Activated CD8-positive, alpha-beta memory T cell treated with anti-CD3 and anti-CD28 coated beads for 36 hours (primary cell): ENCODE data around the gene ATP6V1A. TPM values are rescaled to one million over a fixed set of nuclear protein-coding genes. Genes with fewer than 3 reads are reported as not detected.

Source experiments
- CTCF ChIA-PET: fragments of 350-600 bp; sonication (Branson Sonifier 250); formaldehyde crosslinking; loops from one replicate; lab custom pipeline; 2021; ENCODE audit warnings: antibody characterized with exemption; lab: Charles Lee
- POLR2A ChIA-PET: fragments of 350-600 bp; sonication (Branson Sonifier 250); formaldehyde crosslinking; loops from one replicate; lab custom pipeline; 2021; ENCODE audit warnings: antibody characterized with exemption; lab: Charles Lee
- total RNA-seq, 2 experiments: library from RNA; stranded (reverse); gene quantifications; one replicate each; pipeline ENCODE4 v1.2.3, GENCODE V29; 2021

ATP6V1A gene
- total RNA-seq, 2 experiments from 2014 or later = 50.5 to 54.5 TPM

GRCh38 chr3:113744941-113745755 is 1.7 kb upstream of the ATP6V1A start:
- POLR2A ChIA-PET = interaction anchor here (0.8 to 1.0 kb wide), 2 partner anchors 9 to 49 kb away, joined by 4 to 5 read pairs; partner anchors contain the start of gene USF3
- CTCF ChIA-PET = interaction anchor here (0.7 to 1.3 kb wide), 5 partner anchors 9 to 230 kb away, joined by 3 read pairs; no protein-coding TSS in a partner anchor

DNA sequence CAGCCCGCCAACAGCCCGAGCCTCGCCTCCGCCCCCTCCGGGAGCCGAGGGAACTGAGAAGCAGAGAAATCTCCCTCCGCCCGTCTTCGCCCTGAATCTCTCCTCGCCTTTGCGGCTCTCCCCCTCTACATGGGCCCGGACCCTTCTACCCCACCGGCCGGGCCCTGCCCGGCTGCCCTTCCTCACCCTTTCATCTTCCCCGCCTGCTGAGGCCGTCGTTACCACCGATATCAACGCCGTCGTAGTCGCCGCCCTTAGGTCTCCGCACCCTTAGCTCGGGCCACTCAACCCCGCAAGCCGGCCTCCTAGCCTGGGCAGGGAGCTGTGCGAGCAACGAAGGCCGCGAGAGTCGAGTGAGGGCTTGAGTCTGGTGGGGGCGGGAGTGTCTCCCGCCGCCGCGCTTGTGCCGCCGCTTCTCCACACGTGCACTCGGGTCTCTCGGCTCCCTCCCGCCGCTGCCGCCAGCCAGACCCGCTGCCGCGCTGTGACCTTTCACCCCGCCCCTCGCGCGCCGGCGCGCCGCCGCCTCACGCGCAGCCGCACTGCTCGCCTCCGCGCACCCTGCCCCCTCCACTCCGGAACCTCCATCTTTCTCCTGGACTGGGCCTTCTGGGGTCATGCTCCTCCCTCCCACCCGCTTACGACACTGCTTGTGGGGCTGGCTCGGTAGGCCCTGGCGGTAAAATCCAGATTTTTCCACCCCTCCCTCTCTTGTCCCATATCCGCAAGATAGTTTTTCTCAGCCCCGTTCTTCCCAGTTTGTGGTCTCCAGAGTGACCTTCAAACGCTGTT is 883 bp upstream of the ATP6V1A start, which contains the start of gene NAA50:
NAA50 (minus strand) TSS at position 494 of the 792 bp plus-strand sequence; CDS start at position 194, 300 bp downstream.
- ChIA-PET POLR2A (interaction anchor here (1.6 kb wide), 1 partner anchor 50 kb away, joined by 12 read pairs; the partner anchor contains the start of gene USF3), CTCF (interaction anchor here (0.6 to 1.8 kb wide), 6 partner anchors 9 to 1916 kb away, joined by 3 to 7 read pairs (median 3); partner anchors contain the start of gene USF3)

DNA sequence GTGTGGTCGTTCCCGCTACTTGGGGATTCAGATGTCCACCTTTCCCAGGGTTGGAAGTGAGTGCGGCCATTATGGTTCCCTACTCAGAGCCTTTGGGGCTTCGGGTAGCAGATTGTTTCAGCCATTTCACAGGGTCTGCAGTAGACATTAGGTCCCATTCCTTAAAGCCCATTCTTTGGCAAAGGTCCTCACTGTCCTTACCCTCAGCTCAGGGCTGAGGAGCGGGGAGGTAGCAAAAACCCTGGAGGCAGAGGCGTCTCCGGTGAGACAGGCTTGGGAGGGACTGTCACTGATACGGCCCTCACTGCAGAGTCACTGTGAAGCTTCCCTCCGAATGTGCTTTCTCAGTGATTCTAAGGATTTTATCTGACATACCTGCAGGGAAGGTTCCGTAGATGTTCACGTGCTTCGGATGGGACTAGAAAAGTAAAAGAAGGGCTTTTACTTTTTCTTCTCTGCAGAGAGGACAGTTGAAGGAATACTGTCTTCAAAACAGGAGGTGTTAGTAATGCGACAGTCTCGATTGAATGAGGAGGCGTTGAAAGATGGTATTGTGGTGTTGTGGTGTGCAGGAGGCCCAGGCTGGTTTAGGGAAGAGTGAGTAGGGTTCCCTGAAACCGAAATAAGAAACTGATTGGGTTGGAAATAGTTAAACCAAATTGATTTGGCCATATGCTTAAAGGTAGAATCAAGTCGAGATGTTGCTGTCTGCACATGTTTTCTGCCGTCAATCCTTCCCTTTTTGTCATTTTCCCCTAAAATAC is 630 bp downstream of the ATP6V1A start:
- ChIA-PET POLR2A (interaction anchor here (0.5 to 1.6 kb wide), 3 partner anchors 20 to 1887 kb away, joined by 3 to 12 read pairs (median 7); partner anchors contain the start of gene USF3), CTCF (interaction anchor here (0.6 to 1.8 kb wide), 4 partner anchors 10 to 56 kb away, joined by 3 to 7 read pairs (median 3); no protein-coding TSS in a partner anchor)

GRCh38 chr3:113751141-113751540 is 4.3 kb downstream of the ATP6V1A start:
- POLR2A ChIA-PET = no interaction called here
- CTCF ChIA-PET = no interaction called here

DNA sequence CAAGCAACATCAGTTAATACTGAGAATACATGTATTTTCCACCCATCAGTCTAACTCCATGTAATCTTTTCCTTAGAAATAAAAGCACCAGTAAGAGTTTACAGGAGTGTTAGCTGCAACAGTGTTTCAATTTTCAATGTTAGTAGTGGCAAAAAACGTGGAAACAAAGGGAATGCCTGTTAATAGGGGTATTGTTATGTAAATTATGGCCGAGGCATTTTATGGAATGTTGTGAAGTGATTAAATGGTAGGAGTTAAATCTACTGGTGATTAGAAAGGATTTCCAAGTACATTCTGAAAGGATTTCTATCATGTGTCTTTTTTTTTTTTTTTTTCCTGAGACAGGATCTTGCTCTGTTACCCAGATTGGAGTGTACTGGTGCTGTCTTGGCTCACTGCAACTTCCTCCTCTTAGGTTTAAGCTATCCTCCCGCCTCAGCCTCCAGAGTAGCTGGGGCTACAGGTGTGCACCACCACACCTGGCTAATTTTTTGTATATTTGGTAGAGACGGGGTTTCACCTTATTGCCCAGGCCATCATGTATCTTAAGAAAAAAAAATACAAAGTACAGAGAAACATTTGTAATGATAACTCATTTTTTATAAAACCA is 6.6 kb downstream of the ATP6V1A start:
- CTCF ChIA-PET = interaction anchor here (0.7 kb wide), 1 partner anchor 80 kb away, joined by 4 read pairs; no protein-coding TSS in a partner anchor
- POLR2A ChIA-PET = no interaction called here

GRCh38 chr3:113754494-113755159 is 7.8 kb downstream of the ATP6V1A start:
- CTCF ChIA-PET = no interaction called here
- POLR2A ChIA-PET = no interaction called here

GRCh38 chr3:113758389-113759024 is 11.7 kb downstream of the ATP6V1A start:
- POLR2A ChIA-PET = no interaction called here
- CTCF ChIA-PET = interaction anchor here (0.6 kb wide), 1 partner anchor 10 kb away, joined by 4 read pairs; no protein-coding TSS in a partner anchor

DNA sequence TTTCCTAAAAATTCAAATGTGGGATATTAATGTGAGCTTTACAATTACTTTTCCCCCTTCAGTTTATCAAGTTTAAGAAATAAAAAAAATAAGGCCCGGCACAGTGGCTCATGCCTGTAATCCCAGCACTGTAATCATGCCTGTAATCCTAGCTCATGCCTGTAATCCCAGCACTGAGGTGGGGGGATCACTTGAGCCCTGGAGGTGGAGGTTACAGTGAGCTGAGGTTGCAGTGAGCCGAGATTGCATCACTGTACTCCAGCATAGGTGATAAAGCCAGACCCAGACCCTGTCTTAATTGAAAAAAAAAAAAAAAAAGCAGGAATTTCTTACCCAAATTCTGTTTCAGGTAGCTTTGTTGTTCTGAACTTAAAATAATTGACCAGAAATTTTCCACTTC is 17.9 kb downstream of the ATP6V1A start:
- ChIA-PET CTCF (interaction anchor here (0.6 kb wide), 1 partner anchor 144 kb away, joined by 4 read pairs; no protein-coding TSS in a partner anchor), POLR2A (no interaction called here)

DNA sequence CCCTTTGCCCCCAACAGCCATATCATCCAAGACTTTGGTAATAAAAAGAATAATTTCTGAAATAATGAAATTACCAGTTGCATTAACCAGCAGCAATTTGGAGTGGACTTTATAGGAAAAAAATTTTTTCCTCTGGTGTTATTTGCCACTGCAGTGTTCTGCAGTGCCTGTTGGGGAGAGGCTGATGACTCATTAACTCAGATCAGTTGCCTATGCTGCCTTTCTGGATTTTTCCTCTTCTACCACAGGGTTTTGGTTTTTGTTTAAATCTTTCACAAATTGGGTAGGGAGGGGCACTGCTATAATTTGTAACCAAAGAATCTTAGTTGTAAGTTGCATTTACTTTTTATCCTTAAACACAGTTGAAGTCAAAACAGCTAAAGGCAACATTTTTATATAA is 22.7 kb downstream of the ATP6V1A start:
- POLR2A ChIA-PET = no interaction called here
- CTCF ChIA-PET = no interaction called here

- POLR2A ChIA-PET = no interaction called here
- CTCF ChIA-PET = interaction anchor here (0.7 kb wide), 1 partner anchor 25 kb away, joined by 3 read pairs; no protein-coding TSS in a partner anchor
These were observed 25.2 kb downstream of the ATP6V1A start for GRCh38 chr3:113771993-113772392.

GRCh38 chr3:113773381-113773780 is 26.5 kb downstream of the ATP6V1A start:
- ChIA-PET CTCF (no interaction called here), POLR2A (no interaction called here)

- POLR2A ChIA-PET = no interaction called here
- CTCF ChIA-PET = no interaction called here
These were observed 28.7 kb downstream of the ATP6V1A start for GRCh38 chr3:113775516-113775915.

- POLR2A ChIA-PET = no interaction called here
- CTCF ChIA-PET = no interaction called here
These were observed 29.7 kb downstream of the ATP6V1A start for GRCh38 chr3:113776564-113776963.

DNA sequence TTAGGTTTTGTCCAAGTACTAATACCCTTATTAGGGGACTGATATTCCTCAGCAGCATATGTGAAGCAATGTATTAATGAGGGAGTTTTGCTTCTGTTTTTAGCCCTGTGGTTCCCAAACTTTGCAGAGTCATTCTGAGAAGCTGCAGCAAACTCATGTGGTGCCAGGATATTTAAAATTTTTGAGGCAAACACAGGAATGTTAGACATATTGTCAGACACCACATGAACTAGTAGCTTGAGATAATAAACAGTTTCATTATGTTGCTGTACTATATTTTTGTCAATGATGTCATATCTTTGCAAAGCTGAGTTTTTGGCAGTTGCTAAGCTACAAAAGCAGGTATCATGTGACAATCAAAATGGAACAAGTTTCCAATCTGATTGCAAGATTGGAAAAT is 36.6 kb downstream of the ATP6V1A start:
- ChIA-PET CTCF (no interaction called here), POLR2A (no interaction called here)

- ChIA-PET CTCF (no interaction called here), POLR2A (no interaction called here)
These were observed 37.1 kb downstream of the ATP6V1A start for GRCh38 chr3:113783980-113784379.

DNA sequence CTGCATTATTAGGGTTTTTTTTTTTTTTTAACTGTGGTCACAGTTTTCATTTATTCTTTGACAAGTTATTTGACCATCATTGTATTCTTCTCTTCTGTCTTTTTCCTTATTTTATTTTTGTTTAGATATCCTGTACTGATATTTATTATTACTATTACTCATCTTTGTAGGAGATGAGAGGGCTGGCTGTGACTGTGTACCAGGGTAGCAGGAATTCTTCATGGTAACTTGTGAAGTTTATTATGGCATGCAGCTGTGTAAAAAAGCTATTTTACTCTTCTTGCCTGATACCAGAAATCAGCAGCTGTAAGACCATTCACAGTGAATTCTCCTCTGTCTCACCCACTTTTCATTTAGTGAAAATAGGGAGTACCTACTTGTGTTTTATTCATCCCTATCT is 44.5 kb downstream of the ATP6V1A start:
- CTCF ChIA-PET = interaction anchor here (0.7 kb wide), 1 partner anchor 227 kb away, joined by 3 read pairs; no protein-coding TSS in a partner anchor

DNA sequence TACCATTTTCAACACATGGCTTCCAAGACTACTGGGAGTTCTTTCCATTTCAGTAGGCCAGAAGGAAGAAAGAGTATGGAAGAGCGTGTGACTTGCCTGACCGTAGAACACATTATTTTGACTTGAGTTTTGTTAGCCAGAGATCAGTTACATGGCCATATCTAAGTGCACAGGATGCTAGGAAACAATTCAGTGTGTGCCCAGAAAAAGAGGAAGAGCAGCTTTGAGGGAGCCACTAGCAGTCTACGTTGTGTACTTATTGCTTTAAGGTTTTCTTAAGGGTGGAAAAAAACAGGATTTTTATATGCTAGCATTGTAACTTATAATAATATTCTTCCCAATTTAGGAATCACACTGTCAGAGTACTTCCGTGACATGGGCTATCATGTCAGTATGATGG is 47.7 kb downstream of the ATP6V1A start:
- POLR2A ChIA-PET = no interaction called here

More for the DNA sequence above, 44.5 kb downstream of the ATP6V1A start:
- POLR2A ChIA-PET = no interaction called here

More for the DNA sequence above, 47.7 kb downstream of the ATP6V1A start:
- CTCF ChIA-PET = no interaction called here
